Neural cell (in vitro differentiated cells): ENCODE data around the gene CALHM5. TPM values are rescaled to one million over a fixed set of nuclear protein-coding genes. Genes with fewer than 3 reads are reported as not detected.

ENCODE experiments used
- H2AFZ ChIP-seq: fragments of 200-600, 300-800 bp; sonication (generic), shearing (Covaris generic); 2 replicates; pipeline ENCODE4 v1.6.0; 2014; ENCODE audit warnings: low read depth, mild to moderate bottlenecking, antibody characterized with exemption, low read length, moderate library complexity
- H3F3A ChIP-seq: fragments of 200-600 bp; shearing (Covaris generic); 2 replicates; pipeline ENCODE4 v1.6.1; 2016; ENCODE audit warnings: mild to moderate bottlenecking, moderate library complexity, mixed read lengths, antibody characterized with exemption, low read length; ENCODE audit not compliant: insufficient read depth, poor library complexity, severe bottlenecking
- H3K27ac ChIP-seq: fragments of 200-600, 300-800 bp; sonication (generic), shearing (Covaris generic); 2 replicates; pipeline ENCODE4 v1.5.1; 2014; ENCODE audit warnings: mild to moderate bottlenecking, low read length, moderate library complexity
- H3K27me3 ChIP-seq: fragments of 300-800, 200-600 bp; sonication (generic), shearing (Covaris generic); 2 replicates; pipeline ENCODE4 v1.6.0; 2014; ENCODE audit warnings: mild to moderate bottlenecking, low read depth, low read length, moderate library complexity; ENCODE audit not compliant: insufficient read depth
- H3K36me3 ChIP-seq: fragments of 300-800, 200-600 bp; sonication (generic), shearing (Covaris generic); 2 replicates; pipeline ENCODE4 v1.5.1; 2014; ENCODE audit warnings: mild to moderate bottlenecking, antibody characterized with exemption, low read length, moderate library complexity; ENCODE audit not compliant: insufficient read depth
- H3K4me2 ChIP-seq: fragments of 300-800, 200-600 bp; sonication (generic), shearing (Covaris generic); 2 replicates; pipeline ENCODE4 v1.6.0; 2014; ENCODE audit warnings: mild to moderate bottlenecking, low read length
- H3K4me3 ChIP-seq: fragments of 300-800, 200-600 bp; sonication (generic), shearing (Covaris generic); 2 replicates; pipeline ENCODE4 v1.5.1; 2014; ENCODE audit warnings: mild to moderate bottlenecking, low read length, moderate library complexity
- H3K79me2 ChIP-seq: fragments of 200-600 bp; shearing (Covaris generic); replicated peaks from 2 replicates; pipeline ENCODE4 v1.6.0; 2014; ENCODE audit warnings: mild to moderate bottlenecking, low read length, moderate library complexity; ENCODE audit not compliant: insufficient read depth
- H3K9ac ChIP-seq: fragments of 300-800, 200-600 bp; sonication (generic), shearing (Covaris generic); 2 replicates; pipeline ENCODE4 v1.6.1; 2016; ENCODE audit warnings: mild to moderate bottlenecking, low read length, mixed read lengths
- H3K9me2 ChIP-seq: fragments of 200-600 bp; shearing (Covaris generic); 2 replicates; pipeline ENCODE4 v1.6.1; 2016; ENCODE audit warnings: mild to moderate bottlenecking, low read length, mixed read lengths; ENCODE audit not compliant: insufficient read depth
- H3K9me3 ChIP-seq: fragments of 200-600, 300-800 bp; sonication (generic), shearing (Covaris generic); 2 replicates; pipeline ENCODE4 v1.6.1; 2016; ENCODE audit warnings: mild to moderate bottlenecking, mixed run types, low read length, moderate library complexity, mixed read lengths
- H4K20me1 ChIP-seq: fragments of 200-600 bp; shearing (Covaris generic); 2 replicates; pipeline ENCODE4 v1.6.1; 2016; ENCODE audit warnings: mild to moderate bottlenecking, mixed run types; ENCODE audit not compliant: insufficient read depth
- EP300 ChIP-seq: fragments of 450-650 bp; conservative IDR thresholded peaks from 2 replicates; pipeline ENCODE4 v1.6.1; 2014; ENCODE audit warnings: antibody characterized with exemption, mild to moderate bottlenecking, moderate library complexity; ENCODE audit not compliant: poor library complexity, severe bottlenecking
- EZH2 ChIP-seq: fragments of 200-600, 300-800 bp; shearing (Covaris generic), sonication (generic); IDR thresholded peaks from 2 replicates; pipeline ENCODE4 v1.6.1; 2014; ENCODE audit warnings: antibody characterized with exemption, low read length, borderline replicate concordance, mild to moderate bottlenecking; ENCODE audit not compliant: insufficient read depth, poor library complexity, severe bottlenecking
- MXI1 ChIP-seq: fragments of 450-650 bp; conservative IDR thresholded peaks from 2 replicates; pipeline ENCODE4 v1.6.1; 2014; ENCODE audit warnings: antibody characterized with exemption, mild to moderate bottlenecking; ENCODE audit not compliant: poor library complexity, severe bottlenecking
- POLR2AphosphoS5 ChIP-seq: IDR thresholded peaks from 2 replicates; pipeline ENCODE4 v1.6.1; 2012
- RAD21 ChIP-seq: fragments of 450-650 bp; conservative IDR thresholded peaks from 2 replicates; pipeline ENCODE4 v1.6.1; 2014; ENCODE audit warnings: antibody characterized with exemption, mild to moderate bottlenecking, moderate library complexity
- SMC3 ChIP-seq: fragments of 450-650 bp; conservative IDR thresholded peaks from 2 replicates; pipeline ENCODE4 v1.6.1; 2014; ENCODE audit warnings: antibody characterized with exemption, mild to moderate bottlenecking, moderate library complexity; ENCODE audit not compliant: poor library complexity
- TAF1 ChIP-seq: IDR thresholded peaks from 2 replicates; pipeline ENCODE4 v1.6.1; 2012; ENCODE audit warnings: low read depth
- polyA plus RNA-seq: library from polyadenylated mRNA; depleted of rRNA; stranded (reverse); fragments of >200 nt; gene quantifications from 2 replicates; pipeline ENCODE4 v1.2.3, GENCODE V29; 2014
- TF ChIP-seq, protein P1 (sequence below): IDR thresholded peaks from 2 replicates; pipeline ENCODE4 v1.6.1; 2012; ENCODE audit warnings: borderline replicate concordance
- TF ChIP-seq, protein P2 (sequence below): fragments of 450-650 bp; IDR thresholded peaks from 2 replicates; pipeline ENCODE4 v1.5.1; 2014; ENCODE audit warnings: antibody characterized with exemption, mild to moderate bottlenecking, moderate library complexity; ENCODE audit not compliant: poor library complexity, severe bottlenecking

CALHM5 gene
- polyA plus RNA-seq, 1 donor from 2014 or later: 0.07 TPM

DNA sequence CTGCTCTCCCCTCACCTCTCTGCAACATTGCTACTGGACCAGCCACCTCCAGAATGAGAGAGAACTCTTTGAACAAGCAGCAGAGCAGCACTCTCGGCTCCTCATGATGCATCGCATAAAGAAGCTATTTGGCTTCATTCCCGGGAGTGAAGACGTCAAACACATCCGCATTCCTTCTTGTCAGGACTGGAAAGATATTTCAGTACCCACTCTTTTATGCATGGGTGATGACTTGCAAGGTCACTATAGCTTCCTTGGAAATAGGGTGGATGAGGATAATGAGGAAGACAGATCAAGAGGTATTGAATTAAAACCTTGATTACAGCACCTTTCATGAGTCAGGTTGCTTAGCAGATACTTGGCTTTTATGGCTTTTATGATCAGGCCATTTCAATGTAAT lies 46.5 kb downstream of the CALHM5 start:
- Histone ChIP-seq H3K4me2 (no peak overlapping the region), H2AFZ (no peak overlapping the region)

DNA sequence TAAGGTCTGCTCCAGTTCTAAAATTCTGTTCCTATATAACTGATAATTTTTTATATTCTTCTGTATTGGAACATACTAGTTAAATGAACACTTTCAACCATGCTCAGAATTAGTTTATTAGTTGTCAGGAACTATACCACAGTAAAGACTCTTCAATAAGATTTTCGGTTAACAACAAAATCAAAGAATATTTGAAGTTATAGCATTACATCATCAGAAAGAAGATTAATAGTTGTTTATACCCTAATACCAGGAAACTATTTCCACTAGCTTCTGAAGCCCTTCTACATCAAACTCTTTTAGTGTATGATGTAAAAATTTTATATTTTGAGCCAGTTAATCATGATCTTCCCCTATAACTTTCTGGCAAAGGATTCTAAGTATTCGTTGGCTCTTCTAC lies 48.7 kb downstream of the CALHM5 start:
- Histone ChIP-seq H3K4me3 (no peak overlapping the region), H3K79me2 (no peaks in the 10 kb centered on the region), H3K4me2 (no peak overlapping the region), H4K20me1 (no peaks in the 10 kb centered on the region), H2AFZ (no peak overlapping the region), H3K9ac (no peak overlapping the region), H3F3A (no peaks in the 10 kb centered on the region), H3K9me2 (no peaks in the 10 kb centered on the region), H3K36me3 (no peaks in the 10 kb centered on the region), H3K27me3 (no peaks in the 10 kb centered on the region), H3K27ac (no peak overlapping the region), H3K9me3 (no peaks in the 10 kb centered on the region)
- no peak for TF ChIP-seq SMC3
- TF ChIP-seq, protein P1, sequence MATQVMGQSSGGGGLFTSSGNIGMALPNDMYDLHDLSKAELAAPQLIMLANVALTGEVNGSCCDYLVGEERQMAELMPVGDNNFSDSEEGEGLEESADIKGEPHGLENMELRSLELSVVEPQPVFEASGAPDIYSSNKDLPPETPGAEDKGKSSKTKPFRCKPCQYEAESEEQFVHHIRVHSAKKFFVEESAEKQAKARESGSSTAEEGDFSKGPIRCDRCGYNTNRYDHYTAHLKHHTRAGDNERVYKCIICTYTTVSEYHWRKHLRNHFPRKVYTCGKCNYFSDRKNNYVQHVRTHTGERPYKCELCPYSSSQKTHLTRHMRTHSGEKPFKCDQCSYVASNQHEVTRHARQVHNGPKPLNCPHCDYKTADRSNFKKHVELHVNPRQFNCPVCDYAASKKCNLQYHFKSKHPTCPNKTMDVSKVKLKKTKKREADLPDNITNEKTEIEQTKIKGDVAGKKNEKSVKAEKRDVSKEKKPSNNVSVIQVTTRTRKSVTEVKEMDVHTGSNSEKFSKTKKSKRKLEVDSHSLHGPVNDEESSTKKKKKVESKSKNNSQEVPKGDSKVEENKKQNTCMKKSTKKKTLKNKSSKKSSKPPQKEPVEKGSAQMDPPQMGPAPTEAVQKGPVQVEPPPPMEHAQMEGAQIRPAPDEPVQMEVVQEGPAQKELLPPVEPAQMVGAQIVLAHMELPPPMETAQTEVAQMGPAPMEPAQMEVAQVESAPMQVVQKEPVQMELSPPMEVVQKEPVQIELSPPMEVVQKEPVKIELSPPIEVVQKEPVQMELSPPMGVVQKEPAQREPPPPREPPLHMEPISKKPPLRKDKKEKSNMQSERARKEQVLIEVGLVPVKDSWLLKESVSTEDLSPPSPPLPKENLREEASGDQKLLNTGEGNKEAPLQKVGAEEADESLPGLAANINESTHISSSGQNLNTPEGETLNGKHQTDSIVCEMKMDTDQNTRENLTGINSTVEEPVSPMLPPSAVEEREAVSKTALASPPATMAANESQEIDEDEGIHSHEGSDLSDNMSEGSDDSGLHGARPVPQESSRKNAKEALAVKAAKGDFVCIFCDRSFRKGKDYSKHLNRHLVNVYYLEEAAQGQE: no peak
- TF ChIP-seq EZH2: no peak
- no peak for TF ChIP-seq MXI1

More for the DNA sequence above, 46.5 kb downstream of the CALHM5 start:
- H3K9ac ChIP-seq: no peak overlapping the region
- no peaks in the 10 kb centered on the region for H3F3A ChIP-seq
- no peaks in the 10 kb centered on the region for H3K27me3 ChIP-seq
- H3K9me3 ChIP-seq: no peaks in the 10 kb centered on the region
- H3K27ac ChIP-seq: no peak overlapping the region
- no peaks in the 10 kb centered on the region for H3K79me2 ChIP-seq
- TF ChIP-seq, protein P1: peak; percentile 32
- no peak for TF ChIP-seq MXI1
- H3K9me2 ChIP-seq: no peaks in the 10 kb centered on the region
- H4K20me1 ChIP-seq: no peaks in the 10 kb centered on the region
- H3K36me3 ChIP-seq: no peaks in the 10 kb centered on the region
- peak overlapping the region; percentile 23 for H3K4me3 ChIP-seq

DNA sequence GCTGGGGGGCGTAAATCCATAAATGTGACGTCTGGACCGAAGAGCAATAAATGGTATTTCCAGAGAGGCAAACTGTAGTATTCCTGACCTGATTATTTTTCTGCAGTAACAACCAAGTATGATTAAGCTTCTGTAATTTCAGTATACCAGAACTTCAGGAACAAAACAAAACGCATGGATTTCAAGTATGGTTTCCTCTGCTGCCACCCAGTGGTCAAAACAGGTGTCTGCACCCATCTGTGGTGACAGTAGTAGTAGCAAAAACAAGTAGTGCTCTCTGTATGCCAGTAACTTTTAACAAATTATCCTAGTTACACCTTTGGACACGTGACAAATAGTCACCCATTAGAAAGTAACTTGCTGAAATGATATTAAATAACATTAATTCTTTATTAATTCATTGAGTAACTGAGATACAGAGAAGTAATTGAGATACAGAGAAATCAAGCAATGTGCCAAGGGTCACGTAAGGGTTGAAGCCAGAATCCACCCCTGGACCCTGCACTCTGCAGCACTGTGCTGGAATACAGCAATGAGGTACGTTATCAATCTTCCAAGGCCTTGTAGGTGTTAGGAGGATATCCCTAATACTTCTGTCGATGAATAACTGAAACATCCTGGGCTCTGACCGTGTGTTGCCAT lies 50.1 kb downstream of the CALHM5 start:
- Histone ChIP-seq H3K4me3 (no peak overlapping the region), H3K9ac (no peak overlapping the region), H4K20me1 (no peaks in the 10 kb centered on the region), H3K36me3 (no peaks in the 10 kb centered on the region), H3K9me2 (no peaks in the 10 kb centered on the region), H3K27ac (no peak overlapping the region), H3K79me2 (no peaks in the 10 kb centered on the region), H3K9me3 (no peaks in the 10 kb centered on the region), H3K27me3 (no peaks in the 10 kb centered on the region), H3F3A (no peaks in the 10 kb centered on the region), H2AFZ (no peak overlapping the region), H3K4me2 (no peak overlapping the region)
- TF ChIP-seq RAD21 (peak; percentile 89), SMC3 (peak; percentile 95), EP300 (no peak), POLR2AphosphoS5 (no peak), MXI1 (peak; percentile 21), TAF1 (no peak), EZH2 (no peak)
- TF ChIP-seq, protein P2, sequence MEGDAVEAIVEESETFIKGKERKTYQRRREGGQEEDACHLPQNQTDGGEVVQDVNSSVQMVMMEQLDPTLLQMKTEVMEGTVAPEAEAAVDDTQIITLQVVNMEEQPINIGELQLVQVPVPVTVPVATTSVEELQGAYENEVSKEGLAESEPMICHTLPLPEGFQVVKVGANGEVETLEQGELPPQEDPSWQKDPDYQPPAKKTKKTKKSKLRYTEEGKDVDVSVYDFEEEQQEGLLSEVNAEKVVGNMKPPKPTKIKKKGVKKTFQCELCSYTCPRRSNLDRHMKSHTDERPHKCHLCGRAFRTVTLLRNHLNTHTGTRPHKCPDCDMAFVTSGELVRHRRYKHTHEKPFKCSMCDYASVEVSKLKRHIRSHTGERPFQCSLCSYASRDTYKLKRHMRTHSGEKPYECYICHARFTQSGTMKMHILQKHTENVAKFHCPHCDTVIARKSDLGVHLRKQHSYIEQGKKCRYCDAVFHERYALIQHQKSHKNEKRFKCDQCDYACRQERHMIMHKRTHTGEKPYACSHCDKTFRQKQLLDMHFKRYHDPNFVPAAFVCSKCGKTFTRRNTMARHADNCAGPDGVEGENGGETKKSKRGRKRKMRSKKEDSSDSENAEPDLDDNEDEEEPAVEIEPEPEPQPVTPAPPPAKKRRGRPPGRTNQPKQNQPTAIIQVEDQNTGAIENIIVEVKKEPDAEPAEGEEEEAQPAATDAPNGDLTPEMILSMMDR: peak; percentile 89
